CD4-positive, alpha-beta T cell treated with Interleukin-15 for 4 hours (primary cell): Measurements from ENCODE around the gene HES4.
"Not testable (repeated sequence)": the region's sequence is repeated elsewhere in the genome, so short reads cannot be mapped to it uniquely, and the experiment has no call there.

Experiments
- DNase-seq: peaks from one replicate; pipeline ENCODE4 v3.0.0-alpha.2; 2020; ENCODE audit warnings: low spot score

HES4 gene

DNA sequence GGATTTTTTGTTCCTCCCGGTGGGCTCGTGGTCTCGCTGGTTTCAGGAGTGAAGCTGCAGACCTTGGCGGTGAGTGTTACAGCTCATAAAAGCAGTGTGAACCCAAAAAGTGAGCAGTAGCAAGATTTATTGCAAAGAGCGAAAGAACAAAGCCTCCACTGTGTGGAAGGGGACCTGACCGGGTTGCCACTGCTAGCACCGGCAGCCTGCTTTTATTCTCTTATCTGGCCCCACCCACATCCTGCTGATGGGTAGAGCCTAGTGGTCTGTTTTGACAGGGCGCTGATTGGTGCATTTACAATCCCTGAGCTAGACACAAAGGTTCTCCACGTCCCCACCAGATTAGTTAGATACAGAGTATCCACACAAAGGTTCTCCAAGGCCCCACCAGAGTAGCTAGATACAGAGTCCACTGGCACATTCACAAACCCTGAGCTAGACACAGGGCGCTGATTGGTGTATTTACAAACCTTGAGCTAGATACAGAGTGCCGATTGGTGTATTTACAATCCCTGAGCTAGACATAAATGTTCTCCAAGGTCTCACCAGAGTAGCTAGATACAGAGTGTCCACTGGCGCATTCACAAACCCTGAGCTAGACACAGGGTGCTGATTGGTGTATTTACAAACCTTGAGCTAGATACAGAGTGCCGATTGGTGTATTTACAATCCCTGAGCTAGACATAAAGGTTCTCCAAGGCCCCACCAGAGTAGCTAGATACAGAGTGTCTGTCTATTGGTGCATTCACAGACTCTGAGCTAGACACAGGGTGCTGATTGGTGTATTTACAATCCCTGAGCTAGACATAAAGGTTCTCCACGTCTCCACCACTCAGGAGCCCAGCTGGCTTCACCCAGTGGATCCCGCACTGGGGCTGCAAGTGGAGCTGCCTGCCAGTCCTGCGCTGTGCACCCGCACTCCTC lies 17.8 kb upstream of the HES4 start:
- not testable (repeated sequence) for DNase-seq

DNA sequence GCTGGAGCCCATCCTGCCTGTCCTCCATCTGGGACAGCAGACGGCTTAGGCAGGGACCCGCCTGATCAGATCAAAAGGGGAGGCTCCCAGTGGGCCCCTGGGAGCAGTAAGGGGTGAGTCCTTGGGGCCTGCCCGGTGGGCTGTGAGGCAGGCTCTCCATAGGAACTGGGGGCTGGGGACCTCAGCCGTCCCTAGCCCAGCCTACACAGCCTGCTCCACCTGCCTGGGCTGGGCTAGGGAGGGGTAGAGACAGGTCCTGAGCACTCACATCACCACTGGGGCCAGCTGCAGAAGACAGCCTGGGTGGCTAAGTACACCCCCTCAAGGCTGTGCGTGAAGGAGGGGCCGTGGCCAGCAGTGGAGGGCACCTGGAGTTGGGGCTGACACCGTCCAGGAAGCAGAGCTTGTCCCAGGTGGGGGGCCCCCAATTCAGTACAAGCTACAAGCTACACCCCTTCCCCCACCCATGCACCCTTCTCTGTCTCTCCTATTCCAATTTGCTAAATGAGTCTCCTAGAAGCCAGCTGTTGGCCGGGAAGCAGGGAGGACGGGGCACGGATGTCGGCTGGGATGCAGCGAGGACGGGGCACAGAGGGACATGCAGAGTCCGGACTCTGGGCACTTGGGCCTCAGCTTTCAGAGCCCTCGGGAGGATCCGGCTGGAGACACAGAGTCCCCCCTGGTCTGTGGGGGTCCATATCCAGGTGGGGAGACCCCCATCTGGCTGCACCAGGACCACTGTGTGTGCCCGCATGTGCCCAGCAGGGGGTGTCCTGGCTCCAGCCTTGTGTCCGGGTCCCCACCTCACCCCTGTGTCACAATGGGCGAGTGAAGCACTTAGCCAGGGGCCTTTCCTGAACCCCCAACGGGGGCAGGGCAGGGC lies 15.1 kb upstream of the HES4 start:
- no peak for DNase-seq

DNA sequence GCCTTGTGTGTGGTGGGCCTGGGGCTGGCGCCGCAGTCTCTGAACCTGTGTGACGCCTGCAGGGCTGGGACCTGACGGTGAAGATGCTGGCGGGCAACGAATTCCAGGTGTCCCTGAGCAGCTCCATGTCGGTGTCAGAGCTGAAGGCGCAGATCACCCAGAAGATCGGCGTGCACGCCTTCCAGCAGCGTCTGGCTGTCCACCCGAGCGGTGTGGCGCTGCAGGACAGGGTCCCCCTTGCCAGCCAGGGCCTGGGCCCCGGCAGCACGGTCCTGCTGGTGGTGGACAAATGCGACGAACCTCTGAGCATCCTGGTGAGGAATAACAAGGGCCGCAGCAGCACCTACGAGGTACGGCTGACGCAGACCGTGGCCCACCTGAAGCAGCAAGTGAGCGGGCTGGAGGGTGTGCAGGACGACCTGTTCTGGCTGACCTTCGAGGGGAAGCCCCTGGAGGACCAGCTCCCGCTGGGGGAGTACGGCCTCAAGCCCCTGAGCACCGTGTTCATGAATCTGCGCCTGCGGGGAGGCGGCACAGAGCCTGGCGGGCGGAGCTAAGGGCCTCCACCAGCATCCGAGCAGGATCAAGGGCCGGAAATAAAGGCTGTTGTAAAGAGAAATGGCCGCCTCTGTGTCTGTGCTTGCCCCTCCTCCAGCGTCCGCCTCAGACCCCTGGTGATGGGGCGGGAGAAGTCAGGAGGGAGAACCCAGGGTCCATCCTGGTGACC lies 14.2 kb upstream of the HES4 start:
- peak; percentile 28 for DNase-seq

DNA sequence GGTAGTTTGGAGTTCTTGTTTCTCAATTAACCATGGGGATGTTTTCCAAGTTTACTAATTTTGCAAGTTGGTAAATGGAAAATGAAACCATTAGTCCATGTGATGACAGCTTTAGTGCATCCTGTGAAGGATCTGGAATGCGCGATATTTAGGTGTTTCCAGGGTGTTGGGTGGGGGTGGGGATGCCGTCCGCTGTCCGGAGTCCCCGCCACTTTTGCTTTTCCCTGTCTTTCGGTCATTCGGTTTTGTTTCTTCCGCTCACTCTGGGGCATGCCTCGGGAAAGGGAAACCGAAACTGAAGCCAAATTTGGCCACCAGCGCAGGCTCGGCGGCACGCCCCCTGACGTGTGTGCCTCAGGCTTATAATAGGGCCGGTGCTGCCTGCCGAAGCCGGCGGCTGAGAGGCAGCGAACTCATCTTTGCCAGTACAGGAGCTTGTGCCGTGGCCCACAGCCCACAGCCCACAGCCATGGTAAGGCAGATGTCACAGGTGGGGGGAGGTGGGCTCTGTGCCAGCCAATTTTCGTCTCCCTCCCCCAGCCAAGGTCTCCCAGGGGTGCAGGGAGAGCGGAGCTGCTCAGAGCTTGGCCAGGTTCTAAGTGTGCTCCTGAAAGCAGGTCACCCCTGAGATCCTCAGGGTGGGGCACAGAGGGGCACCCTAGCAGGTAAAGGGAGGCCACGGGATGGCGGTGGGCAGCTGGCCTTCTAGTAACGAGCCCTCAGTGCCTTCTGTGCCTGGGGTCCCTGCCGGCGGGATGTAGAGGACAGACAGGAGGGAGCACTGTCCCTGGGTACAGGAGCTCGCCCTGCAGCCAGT lies 13.4 kb upstream of the HES4 start, which contains the start of gene ISG15:
TSS of gene ISG15 (plus strand) at position 393 of the 817 bp plus-strand sequence. CDS start at position 470, 77 bp downstream.
- DNase-seq = peak; percentile 87

DNA sequence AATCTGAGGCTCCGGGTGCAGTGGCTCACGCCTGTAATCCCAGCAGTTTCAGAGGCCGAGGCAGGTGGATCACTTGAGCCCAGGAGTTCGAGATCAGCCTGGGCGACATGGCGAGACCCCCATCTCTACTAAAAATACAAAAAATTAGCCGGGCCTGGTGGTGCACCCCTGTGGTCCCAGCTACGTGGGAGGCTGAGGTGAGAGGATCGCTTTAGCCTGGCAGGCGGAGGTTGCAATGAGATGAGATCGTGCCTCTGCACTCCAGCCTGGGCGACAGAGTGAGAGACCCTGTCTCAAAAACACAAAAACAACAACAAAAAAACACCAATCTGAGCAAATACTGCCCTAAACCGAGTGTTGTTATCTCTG lies 12.8 kb upstream of the HES4 start:
- not testable (repeated sequence) for DNase-seq

DNA sequence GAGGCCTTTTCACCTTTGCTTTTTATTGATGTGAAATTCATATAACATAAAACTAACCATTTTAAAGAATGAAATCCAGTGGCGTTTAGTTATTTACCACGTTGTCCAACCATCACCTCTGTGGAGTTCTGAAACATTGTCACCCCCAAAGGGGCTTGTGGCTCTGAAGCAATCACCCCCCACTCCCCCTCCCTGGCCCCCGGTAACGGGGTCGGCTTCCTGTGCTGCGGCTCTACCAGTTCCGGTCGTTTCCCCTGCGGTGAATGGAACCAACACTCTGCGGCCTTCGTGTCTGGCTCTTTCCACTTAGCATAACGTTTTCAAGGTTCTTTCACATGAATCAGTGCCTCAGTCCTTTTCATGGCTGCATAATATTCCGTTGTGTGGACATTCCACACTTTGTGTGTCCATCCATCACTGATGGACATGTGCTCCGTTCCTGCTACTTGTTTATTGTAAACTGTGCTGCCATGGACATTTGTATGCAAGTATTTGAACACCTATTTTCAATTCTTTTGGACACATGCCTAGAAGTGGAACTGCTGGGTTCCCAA lies 11.6 kb upstream of the HES4 start:
- DNase-seq = no peak

DNA sequence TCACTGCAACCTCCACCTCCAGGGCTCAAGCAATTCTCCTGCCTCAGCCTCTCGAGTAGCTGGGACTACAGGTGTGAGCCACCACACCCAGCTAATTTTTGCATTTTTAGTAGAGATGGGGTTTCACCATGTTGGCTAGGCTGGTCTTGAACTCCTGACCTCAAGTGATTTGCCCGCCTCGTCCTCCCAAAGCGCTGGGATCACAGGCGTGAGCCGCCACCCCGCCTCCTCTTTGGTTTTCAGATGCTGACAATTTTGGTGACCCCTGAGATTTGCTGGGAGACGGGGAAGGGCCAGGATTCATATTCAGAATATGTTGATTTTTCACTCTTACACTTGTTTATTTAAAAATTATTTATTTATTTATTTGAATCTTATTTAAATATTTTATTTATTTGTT lies 10.2 kb upstream of the HES4 start:
- not testable (repeated sequence) for DNase-seq

DNA sequence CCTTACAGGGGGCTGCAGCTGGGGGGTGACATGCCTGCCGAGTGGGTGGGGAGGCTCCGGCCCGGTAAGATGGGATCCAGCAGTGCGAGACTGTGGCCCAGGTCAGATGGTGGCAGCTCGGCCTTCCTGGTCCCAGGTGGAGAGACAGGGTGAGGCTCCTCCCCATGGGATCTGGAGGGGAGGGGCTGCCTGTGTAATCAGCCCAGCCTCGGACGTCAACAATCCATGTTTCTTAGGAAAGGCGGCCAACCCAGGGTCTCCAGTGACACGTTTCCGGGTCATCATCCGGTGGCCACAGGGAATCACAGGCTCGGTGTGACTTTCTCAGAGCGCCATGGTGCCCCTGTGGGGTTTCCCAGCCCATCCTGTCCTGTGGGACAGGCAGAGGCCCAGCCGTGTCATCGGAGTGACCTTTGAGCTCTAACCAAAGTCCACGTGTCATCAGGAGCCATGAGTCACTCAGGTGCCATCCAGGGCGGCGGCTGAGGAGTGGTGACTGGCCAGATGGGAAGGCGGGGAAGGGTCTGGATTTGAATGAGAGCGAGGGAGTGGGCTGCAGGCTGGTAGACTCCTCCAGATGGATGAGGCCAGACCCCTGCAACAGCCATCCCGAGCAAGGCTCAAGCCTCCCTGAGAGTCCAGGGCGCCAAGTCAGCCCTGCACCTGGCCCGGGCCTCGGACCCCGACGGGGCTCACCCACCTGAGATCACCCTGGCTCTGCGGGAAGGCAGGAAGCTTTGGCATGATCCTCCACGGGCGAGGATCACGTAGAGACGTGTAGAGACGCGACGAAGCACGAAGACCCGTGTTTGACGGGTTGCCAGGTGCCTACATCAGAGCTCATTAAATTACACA lies 6.6 kb upstream of the HES4 start:
- no peak for DNase-seq

DNA sequence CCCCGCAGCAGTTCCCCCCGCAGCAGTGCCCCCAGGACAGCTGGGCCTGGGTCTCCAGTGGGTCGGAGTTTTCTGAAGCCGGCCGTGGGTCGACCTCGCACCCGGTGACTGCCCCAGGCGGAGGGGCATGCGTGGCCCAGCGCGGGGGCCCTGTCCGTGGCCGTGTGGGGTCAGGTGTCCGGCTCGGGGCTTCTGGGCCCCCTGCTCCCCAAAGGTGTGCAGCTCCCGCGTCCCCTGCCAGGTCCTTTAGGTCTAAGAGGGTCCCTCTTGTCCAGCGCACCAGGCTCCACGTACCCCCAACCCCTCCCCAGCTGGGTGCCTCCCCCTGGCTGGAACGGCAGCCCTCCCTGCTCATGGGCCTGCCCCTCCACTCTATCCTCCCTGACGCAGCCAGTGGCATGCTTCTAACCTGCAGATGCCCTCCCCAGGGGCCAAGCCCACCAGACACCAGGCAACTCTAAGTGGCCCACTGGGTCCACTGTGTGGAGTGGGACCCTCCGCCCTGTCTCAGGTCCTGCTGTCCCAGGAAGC lies 5.9 kb upstream of the HES4 start:
- no peak for DNase-seq

DNA sequence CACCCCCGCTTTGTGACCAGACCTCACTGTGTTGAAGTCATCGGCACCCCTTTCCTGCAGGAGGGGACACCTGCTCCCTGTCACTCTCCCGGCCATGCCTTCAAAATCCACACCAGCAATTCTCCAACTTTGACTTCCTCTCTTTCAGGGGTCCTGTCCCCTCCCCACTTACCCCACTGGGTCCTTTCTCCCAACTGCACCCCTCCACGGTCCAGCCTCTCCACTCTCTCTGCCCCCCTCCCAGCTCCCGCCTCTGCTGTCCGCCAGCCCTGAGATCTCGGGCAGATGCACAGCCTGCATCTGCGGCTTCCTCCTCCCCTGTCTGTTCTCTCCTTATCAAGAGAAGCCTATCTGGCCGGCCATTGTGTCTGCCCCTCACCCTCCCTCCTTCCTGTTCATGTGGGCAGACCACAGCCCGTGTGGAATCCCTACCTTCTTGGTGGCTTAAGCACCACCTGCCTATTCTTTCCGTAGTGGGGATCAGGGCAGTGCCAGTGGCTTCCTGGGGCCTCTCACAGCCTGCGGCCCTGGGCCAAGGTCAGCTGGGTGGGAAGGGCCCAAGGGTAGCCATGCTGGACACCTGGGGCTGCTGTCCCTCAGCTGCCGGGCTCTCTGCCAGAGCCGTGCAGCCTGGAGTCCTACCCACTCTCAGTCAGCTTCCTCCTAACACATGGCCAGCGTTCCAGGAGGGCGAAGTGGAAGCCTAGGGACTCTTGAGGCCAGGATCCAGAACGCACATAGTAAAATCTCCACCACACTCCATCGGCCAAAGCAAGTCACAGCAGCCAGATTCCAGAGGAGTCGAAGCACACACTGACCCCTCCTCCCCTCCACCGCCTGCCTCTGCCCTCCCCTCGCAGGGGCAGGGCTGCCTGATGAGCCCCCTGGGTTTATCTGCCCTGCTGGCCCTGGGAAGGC lies 5.1 kb upstream of the HES4 start:
- DNase-seq = no peak

DNA sequence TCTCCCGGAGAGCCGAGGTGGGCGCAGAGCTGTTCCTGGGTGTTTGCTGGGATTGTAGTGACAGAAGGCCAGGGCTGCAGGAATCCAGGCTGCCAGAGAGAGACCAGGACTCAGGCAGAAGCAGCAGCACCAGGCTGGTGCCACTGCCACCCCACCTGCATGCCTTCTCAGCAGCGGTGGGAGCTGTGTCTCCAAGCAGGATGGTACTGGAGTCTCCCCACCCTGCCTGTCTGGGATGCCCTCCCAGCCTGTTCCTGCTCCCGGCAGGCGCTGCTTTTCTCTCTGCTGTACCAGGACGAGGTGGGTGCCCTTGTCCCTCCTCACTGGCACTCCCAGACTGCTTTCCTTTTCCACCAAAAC lies 4.5 kb upstream of the HES4 start:
- no peak for DNase-seq

DNA sequence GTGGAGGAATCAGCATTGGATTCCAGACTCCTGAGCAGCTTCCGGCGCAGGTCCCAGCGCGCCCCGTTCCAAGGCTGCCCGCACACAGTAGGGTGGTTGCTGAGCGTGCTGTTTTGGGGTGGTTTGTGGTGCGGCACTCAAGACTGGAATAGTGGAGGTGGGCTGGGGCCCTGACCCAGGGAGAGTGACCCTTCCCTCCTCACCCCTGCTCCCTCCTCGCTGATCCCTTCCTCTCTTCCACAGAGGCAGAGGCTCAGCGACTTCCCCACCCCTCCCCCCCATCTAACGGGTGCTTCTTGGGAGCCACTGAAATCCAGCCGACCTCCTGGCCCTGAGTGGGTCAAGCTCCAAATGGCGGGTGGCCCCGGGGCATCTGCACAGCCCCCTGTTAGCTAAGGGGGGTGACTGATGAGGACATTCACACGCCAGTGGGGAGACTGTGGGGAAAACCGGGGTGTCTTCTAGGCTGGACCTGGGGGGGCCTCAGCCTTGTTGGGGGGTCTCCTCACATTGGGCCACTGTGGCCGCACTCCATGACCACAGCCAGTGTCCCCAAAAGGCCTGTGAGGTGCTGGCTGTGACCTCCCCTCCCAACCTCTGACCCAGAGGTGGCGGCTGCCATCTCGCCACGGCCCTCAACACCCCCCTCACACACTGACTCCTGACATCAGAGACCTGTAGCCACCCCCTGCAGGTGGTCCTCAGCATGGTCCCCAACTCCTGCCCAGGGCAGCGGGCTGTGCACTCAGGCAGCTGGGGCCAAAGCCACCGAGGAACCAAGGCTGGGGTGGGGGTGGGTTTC lies 3.9 kb upstream of the HES4 start:
- no peak for DNase-seq

DNA sequence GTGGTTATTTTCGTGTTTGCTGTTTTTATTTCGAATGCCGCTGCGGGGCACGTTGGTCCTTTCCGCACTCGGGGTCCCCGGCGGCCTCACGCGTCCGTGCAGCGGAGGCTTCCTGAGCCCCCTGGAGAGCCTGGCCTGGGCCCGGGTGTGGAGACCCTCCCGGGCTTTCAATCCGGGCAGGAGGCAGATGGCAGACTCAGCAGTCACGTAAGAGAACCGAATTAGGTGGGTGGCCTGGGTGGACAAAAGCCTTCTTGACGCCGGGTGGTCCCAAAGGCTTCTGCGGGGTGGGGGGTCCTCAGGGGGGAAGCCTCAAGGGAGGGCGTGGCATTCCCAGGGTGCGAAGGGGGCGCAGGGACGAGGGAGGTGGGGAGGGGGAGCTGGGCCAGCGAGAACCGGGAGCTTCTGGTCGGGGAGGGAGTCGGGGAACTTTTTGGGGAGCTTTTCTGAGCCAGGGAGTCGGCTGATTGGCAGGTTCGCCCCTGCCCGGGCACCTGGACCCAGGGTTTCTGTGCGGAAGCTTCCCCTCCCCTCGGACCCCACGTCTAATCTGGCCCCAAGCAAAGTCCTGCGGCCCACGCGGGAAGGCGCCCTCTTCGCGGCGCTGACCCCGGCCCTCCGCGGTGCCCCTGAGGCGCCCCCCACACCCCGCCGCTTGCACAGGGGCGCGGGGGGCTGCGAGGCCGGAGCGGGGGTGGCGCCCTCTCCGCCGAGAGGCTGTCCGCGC lies 1.3 kb upstream of the HES4 start:
- DNase-seq = no peak

DNA sequence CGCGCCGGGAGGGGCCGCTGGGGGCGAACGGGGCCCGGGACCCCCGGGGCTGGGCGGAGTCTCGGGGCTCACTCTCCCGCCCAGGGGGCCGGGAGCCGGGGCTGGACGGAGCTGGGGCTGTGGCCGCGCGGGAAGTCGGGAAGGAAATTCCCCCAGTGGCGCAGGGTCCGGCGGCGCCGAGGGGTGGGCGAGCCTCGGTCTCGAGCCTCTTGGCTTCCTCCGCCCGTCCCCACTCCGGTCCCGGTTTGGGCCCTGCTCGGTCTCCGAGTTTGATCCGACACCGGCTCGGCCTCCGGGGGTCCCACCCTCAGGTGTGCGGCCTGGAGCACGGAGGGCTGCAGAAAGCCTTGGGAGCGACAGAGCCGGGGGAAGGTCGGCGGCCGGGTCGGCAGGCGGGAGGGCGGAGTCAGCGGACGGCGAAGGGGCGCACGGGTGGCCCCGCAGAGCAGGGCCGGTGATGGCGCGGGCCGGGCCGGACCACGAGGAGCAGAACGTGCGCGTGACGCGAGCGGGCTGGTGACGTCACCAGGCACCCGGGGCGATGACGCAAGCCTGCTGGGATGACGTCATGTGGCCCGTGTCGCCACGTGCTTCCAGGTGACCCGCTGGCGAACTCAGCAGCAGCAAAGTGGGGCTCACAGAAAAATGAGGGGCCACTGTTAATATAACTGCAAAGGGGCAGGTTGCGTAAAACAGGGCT lies 610 bp upstream of the HES4 start:
- DNase-seq = peak; percentile 53

DNA sequence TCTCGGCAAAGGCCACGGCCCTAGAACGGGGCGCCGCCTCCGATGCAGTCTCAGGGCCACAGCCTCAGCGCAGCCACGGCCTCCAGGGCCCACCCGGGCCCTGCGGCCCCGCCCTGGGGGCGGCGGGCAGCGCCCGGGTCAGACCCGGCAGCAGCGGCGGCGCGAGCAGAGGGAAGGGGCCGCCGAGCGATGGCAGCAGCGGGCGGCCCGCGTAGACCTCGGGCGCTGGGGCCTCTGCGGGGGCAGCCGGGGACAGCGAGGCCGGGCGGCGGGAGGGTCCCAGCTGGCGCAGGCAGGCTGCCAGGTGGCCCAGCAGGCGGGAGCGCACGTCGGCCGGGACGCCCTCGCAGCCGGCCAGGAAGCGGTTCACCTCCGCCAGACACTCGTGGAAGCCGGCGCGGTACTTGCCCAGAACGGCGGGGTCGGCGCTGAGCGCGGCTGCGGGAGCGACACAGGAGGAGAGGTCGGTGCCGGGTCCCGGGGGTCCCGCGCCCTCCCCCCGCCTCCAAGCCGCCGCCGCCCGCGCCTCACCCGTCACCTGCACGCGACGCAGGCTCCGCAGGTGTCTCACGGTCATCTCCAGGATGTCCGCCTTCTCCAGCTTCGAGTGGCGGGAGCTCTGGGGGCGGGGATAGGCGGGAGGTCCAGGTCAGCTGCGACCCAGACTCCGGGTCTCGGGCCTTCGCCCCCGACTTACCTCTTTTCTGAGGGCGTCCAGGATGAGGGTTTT lies 737 bp downstream of the HES4 start:
- DNase-seq = no peak

DNA sequence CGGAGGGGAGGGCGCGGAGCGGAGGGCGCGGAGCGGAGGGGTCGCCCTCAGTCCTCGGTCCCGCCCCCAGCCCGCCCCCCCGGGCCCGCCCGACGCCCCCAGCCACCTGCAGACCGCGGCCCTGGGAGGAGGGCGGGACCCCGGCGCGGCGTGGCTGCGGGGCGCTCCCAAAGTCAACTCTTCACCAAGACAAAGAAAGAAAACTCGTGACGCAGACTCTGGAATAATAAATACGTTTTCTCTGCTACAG lies 1.2 kb downstream of the HES4 start:
- no peak for DNase-seq
